PFSK-1 (cell line): ENCODE results near the gene BMPR2.

Experiments
- POLR2AphosphoS5 ChIP-seq: IDR thresholded peaks from 2 replicates; pipeline ENCODE4 v1.6.1; 2012; ENCODE audit warnings: low read depth, mild to moderate bottlenecking, control low read depth, low read length, moderate library complexity
- REST ChIP-seq, 2 experiments: IDR thresholded peaks; 2 replicates each; pipeline versions ENCODE4 v1.6.1 to v1.8.0; 2011 to 2012; ENCODE audit warnings: low read depth in 2 of 2, low read length in 2 of 2, control low read depth in 1 of 2, inconsistent platforms in 1 of 2, mild to moderate bottlenecking in 1 of 2, moderate library complexity in 1 of 2; ENCODE audit not compliant: insufficient read depth in 1 of 2
- TAF1 ChIP-seq: IDR thresholded peaks from 2 replicates; pipeline ENCODE4 v1.6.1; 2012; ENCODE audit warnings: low read length, control low read depth, borderline replicate concordance; ENCODE audit not compliant: insufficient read depth

GRCh38 chr2:202344178-202344577, 31.9 kb upstream of the BMPR2 start:
- TF ChIP-seq POLR2AphosphoS5 (no peak), TAF1 (no peak), REST (IDR thresholded peaks at IDR 0.05; ENCODE audit: insufficient read depth in 1 of 2, low read depth in 2 of 2, low read length in 2 of 2) (no peak)
